NCI-H1105 treated with DMSO at 0.1 percent for 48 hours (cell line): Measurements from ENCODE around the gene B9D1.

Experiments
- DNase-seq: peaks from one replicate; lab custom pipeline; 2025; lab: John Stamatoyannopoulos, UW

The B9D1 gene

GRCh38 chr17:19319771-19320505, 42.6 kb downstream of the B9D1 start:
- DNase-seq = no peak

GRCh38 chr17:19318611-19319010, 43.9 kb downstream of the B9D1 start:
- no peak for DNase-seq

- no peak for DNase-seq
Observed at GRCh38 chr17:19317359-19318095, 45.0 kb downstream of the B9D1 start.

- no peak for DNase-seq
Observed at GRCh38 chr17:19316761-19317358, 45.7 kb downstream of the B9D1 start.

GRCh38 chr17:19315104-19315503, 47.4 kb downstream of the B9D1 start:
- DNase-seq = no peak

GRCh38 chr17:19313746-19314651, 48.5 kb downstream of the B9D1 start:
- DNase-seq = no peak

- no peak for DNase-seq
Observed at GRCh38 chr17:19313066-19313745, 49.3 kb downstream of the B9D1 start.

- DNase-seq = no peak
Observed at GRCh38 chr17:19312406-19312805, 50.1 kb downstream of the B9D1 start.

- no peak for DNase-seq
Observed at GRCh38 chr17:19311421-19312215, 50.9 kb downstream of the B9D1 start.

- DNase-seq = no peak
Observed at GRCh38 chr17:19311016-19311415, 51.5 kb downstream of the B9D1 start.

- DNase-seq = no peak
Observed at GRCh38 chr17:19310151-19310550, 52.4 kb downstream of the B9D1 start.

GRCh38 chr17:19309701-19310100, 52.8 kb downstream of the B9D1 start:
- no peak for DNase-seq

- DNase-seq = no peak
Observed at GRCh38 chr17:19308398-19308797, 54.1 kb downstream of the B9D1 start.

- no peak for DNase-seq
Observed at GRCh38 chr17:19307521-19307920, 55.0 kb downstream of the B9D1 start.

- DNase-seq = no peak
Observed at GRCh38 chr17:19306160-19307111, 56.1 kb downstream of the B9D1 start.

- DNase-seq = no peak
Observed at GRCh38 chr17:19305761-19306159, 56.8 kb downstream of the B9D1 start.

GRCh38 chr17:19305256-19305655, 57.3 kb downstream of the B9D1 start:
- no peak for DNase-seq

- DNase-seq = no peak
Observed at GRCh38 chr17:19304751-19305150, 57.8 kb downstream of the B9D1 start.

GRCh38 chr17:19304209-19304608, 58.3 kb downstream of the B9D1 start:
- no peak for DNase-seq

GRCh38 chr17:19303367-19303776, 59.2 kb downstream of the B9D1 start:
- no peak for DNase-seq
